ENCODE results near the gene NEK3.
"Not testable (repeated sequence)": the region's sequence is repeated elsewhere in the genome, so short reads cannot be mapped to it uniquely, and the experiment has no call there.

The NEK3 gene

DNA sequence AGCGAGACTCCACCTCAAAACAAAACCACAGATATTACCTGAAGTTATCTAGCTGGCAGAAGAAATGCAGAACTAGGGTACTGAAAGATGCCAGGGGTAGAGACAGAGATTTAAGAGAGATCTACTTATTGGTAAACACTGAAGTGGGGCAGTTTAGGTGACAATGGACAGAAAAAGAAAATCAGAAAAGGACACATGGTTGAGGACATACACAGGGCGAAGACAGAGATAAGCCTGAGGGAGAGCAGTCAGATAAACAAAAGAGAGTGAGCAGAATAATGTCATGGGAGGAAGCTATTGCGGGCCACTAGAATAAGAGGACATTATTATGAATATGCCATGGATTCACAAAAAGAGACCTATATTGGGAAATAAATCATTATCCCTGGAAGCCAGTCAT is 33.9 kb downstream of the NEK3 start:
- in situ Hi-C loops (cut with MboI; ENCODE audit: low sequenced_read_pairs): no loop called here

DNA sequence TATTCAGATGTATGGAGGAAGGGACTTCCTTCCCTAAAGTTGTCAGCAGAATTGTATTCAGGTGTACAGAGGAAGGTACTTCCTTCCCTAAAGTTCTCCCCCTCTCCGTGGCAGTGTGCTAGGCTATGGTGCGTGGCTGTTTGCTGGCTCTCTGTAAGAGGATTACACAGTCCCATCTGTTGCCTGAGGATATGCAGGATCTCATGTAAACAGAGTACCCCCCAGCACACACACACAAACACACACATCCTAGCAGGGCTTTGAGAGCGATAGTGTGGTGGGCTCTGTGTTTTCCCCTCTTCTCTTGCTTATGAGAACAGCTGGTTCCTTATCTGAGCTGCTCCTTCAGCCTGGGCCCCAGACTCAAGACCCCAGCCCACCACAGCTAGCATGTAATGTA is 40.8 kb downstream of the NEK3 start:
- in situ Hi-C loops (cut with MboI; ENCODE audit: low sequenced_read_pairs): no loop called here

DNA sequence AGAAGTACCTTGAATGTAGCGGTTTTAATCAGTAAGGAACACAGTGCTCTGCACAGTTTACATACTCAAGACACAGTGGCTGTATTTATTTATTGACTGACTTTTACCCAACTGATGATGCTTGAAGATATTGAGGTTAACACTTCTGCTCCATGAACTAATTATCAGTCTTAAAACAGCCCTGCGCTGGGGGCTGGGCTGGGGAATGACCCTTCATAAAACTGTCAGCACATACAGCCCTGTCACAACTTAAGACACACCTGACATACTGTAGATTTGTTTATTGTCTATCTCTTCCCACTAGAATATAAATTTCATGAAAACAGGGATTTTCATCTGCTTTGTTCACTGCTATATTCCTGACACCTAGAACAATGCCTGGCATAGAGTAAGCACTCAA is 41.3 kb downstream of the NEK3 start:
- in situ Hi-C loops (cut with MboI; ENCODE audit: low sequenced_read_pairs): no loop called here

DNA sequence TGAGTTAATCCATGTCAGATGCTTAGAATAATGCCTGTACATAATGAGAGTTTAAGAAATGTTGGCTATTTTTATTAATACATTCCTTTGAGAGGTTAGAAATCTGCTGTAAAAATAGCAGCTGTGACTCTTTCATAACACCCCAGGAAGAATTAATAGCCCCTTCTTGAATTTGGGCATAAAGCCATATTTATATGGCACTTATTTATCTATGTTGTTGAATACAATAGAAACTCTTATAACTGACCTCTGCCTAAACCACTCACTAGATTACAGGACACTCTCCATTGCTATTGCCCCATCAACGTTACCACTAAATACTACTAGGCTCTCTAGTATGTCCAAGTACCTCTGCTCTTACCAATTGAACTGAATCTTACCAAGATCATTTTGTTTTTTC is 46.8 kb downstream of the NEK3 start:
- in situ Hi-C loops (cut with MboI; ENCODE audit: low sequenced_read_pairs): no loop called here

DNA sequence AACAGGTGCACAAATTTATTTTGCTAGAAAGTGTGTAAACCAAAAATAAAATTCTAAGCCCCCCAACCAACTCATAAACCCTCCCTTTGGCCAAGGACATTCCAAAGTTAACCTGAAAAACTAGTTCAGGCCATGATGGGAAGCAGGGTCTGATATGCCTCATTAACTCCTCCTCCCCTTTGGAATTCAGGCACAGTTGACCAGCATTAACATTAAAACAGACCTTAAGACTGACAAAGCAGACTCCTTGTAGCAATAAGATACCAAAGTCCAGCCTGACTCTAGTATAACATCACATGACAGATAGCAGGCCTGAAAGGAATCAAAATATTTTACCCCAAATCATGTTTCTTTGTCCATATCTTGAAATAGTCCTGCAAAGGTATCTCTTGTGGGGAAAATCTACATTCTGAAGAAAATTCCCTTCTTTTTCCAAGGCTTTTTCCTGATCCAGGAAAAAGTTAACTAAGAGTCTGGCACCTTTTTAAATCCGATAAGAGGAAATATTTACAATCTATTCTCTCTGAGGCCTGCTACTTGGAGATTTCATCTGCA is 50.2 kb downstream of the NEK3 start:
- in situ Hi-C loops (cut with MboI; ENCODE audit: low sequenced_read_pairs): no loop called here

DNA sequence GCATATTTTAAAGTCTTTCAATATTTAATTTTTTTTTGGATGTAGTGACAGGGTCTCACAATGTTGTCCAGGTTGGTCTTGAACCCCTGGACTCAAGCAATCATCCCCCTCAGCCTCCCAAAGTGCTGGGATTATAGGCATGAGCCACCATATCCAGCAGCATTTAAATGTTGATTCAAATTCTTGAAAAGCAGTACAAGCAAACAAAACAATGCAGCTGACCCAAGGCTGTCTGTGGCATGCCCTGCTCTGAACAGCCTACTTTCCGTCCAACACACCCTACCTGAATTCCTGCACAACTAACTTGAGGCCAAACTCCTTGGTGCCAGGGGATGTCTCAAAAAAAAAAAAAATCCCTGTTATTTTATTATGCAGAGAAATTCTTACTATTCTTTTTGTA is 53.6 kb downstream of the NEK3 start:
- in situ Hi-C loops (cut with MboI; ENCODE audit: low sequenced_read_pairs): no loop called here

DNA sequence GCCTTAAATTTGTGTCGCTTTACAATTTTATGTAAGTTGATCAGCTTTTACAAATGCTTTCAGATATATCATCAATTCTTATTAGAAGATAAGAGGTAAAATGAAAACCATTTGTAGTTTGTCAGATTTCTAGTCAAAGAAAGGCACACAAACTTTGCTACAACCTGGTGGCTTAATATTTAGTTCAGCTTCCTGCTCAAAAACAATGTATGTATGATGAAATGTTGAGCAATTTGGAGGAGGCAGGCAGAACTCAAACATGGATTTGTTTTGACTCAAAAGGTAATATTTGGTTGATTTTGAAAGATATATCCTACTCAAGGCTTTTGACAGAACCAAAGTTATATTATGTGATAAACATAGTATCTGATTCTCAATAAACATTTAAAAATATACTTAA is 54.8 kb downstream of the NEK3 start:
- in situ Hi-C loops (cut with MboI; ENCODE audit: low sequenced_read_pairs): no loop called here

DNA sequence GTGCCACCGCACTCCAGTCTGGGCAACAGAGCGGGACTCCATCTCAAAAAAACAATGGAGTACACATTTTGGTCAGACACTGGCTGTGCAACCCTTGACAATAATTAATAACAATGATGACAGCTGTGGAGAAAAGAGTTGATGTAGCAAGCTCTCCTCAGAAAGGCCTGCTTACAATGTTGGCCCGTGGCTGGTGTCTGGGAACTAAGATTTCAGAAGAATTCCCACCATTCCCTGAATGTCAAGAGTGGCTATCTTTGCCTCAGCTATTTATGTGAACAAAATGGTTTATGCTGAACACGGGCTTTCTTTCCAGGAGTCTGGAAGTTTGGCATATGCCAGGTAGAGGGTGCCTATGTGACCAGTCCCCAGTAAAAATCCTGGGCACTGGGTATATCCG is 56.0 kb downstream of the NEK3 start:
- in situ Hi-C loops (cut with MboI; ENCODE audit: low sequenced_read_pairs): no loop called here

DNA sequence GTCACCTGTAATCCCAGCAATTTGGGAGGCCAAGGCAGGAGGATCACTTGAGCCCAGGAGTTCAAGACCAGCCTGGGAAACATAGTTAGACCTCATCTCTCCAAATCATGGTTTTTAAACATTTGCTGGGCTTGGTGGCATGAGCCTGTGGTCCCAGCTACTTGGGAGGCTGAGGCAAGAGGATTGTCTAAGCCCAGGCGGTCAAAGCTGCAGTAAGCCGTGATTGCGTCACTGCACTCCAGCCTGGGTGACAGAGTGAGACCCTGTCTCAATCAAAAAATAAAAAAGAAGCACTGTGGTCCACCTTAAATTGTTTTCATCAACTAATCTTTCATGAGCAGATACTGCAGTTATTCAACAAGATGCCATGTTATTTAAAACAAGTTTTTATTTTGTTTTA is 57.0 kb downstream of the NEK3 start:
- in situ Hi-C loops (cut with MboI; ENCODE audit: low sequenced_read_pairs): not testable (repeated sequence)

DNA sequence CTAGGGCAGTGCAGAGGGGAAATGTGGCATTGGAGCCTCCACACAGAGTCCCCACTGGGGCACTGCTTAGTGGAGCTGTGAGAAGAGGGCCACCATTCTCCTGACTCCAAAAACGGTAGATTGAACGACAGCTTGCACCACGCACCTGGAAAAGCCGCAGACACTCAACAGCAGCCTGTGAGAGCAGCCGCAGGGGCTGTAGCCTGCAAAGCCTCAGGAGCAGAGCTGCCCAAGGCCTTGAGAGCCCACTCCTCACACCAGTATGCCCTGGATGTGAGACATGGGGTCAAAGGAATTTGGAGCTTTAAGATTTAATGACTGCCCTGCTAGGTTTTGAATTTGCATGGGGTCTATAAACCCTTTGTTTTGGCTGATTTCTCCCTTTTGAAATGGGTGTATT is 62.2 kb downstream of the NEK3 start:
- in situ Hi-C loops (cut with MboI; ENCODE audit: low sequenced_read_pairs): no loop called here

DNA sequence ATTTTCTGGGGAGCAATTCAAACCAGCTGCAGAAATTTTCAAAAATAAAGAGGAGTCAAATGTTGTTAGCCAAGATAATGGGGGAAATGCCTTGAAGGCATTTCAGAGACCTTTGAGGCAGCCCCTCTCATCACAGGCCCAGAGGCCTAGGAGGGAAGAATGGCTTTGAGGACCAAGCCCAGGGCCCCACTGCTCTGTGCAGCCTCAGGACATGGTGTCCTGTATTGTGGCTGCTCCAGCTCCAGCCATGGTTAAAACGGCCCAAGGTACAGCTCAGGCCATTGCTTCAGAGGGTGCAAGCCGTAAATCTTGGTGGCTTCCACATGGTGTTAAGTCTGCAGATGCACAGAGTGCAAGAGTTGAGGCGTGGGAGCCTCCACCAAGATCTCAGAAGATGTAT is 62.6 kb downstream of the NEK3 start:
- in situ Hi-C loops (cut with MboI; ENCODE audit: low sequenced_read_pairs): no loop called here

DNA sequence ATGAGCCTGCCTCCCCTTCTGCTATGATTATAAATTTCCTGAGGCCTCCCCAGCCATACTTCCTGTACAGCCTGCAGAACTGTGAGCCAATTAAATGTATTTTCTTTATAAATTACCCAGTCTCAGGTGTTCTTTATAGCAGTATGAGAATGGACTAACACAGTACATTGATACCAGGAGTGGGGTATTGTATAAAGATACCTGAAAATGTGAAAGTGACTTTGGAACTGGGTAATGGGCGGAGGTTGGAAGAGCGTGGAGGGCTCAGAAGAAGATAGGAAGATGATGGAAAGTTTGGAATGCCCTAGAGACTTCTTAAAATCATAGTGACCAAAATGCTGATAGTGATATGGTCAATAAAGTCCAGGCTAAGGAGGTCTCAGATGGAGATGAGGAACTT is 63.3 kb downstream of the NEK3 start:
- in situ Hi-C loops (cut with MboI; ENCODE audit: low sequenced_read_pairs): no loop called here

DNA sequence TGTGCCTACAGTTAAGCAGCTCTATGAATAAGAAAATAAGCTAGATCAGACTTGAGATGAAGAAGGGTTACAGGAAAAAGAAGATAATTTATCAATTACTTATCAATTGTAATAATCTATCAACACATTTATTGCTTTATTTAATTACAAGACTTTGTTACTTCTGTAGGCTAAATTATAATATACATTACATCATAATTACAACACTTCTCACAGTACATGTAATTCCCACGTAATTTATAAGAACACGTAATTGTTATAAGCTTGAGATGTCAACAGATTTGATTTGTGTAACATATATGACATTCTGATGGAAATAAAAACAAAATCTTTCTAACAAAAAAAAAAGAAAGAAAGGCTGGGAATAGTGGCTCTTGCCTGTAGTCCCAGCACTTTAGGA is 67.3 kb downstream of the NEK3 start:
- in situ Hi-C loops (cut with MboI; ENCODE audit: low sequenced_read_pairs): no loop called here

DNA sequence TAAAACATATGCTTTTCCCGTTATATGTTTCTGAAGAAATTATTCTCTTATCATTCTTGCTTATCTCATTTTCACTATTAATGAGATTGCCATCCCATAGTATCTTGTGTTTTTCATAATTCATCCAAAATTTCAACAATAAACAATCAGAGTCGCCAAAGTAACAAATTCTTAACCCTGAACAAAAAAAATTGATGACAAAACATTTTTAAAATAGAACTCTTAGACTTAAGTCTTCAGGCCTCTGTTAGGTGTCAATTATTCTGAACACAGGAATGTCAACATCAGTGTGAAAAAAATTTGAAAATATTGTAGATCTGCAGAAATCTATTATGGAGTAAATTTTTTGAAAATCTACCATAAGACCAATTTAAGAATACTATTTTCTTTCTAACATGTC is 67.9 kb downstream of the NEK3 start:
- in situ Hi-C loops (cut with MboI; ENCODE audit: low sequenced_read_pairs): no loop called here

DNA sequence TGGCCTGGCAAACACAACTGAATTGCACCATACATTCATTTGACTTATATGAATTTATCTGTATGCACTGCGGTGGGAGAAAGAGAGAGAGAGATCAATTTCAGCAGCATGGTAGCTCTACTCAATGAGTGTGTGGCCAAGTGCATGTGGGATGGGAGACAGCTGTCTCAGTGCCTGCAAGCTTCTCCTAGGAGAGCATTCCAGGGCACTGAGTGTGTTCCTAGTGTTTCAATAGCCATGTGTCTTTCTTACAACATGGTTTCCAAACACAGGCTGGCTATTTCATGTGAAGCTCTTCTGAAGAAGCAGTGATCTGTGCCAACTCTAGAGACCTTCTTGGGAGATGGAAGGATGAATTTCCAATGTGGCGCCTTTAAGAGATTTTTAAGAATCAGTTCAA is 74.0 kb downstream of the NEK3 start:
- in situ Hi-C loops (cut with MboI; ENCODE audit: low sequenced_read_pairs): no loop called here

DNA sequence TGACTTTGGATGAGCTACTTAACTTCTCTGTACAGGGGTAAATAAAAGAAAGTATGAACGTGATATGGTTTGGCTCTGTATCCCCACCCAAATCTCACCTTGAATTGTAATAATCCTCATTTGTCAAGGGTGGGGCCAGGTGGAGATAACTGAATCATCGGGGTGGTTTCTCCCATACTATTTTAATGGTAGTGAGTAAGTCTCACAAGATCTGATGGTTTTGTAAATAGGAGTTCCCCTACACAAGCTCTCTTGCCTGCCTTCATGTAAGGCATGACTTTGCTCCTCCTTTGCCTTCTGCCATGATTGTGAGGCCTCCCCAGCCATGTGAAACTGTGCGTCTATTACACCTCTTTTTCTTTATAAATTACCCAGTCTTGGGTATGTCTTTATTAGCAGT is 74.4 kb downstream of the NEK3 start:
- in situ Hi-C loops (cut with MboI; ENCODE audit: low sequenced_read_pairs): not testable (repeated sequence)
